Breast epithelium (tissue), 4 donors: ENCODE data around the gene C3orf80. TPM values are rescaled to one million over a fixed set of nuclear protein-coding genes. Genes with fewer than 3 reads are reported as not detected.

Source experiments
- DNase-seq, 2 donors: peaks; one replicate each; pipeline ENCODE4 v3.0.0-alpha.2; 2019; ENCODE audit warnings: low spot score in 2 of 2
- H3K27ac ChIP-seq, 2 donors: fragments of 200-600 bp; sonication (generic) in 1 of 2; one replicate each; pipeline ENCODE4 v1.5.1; 2016 to 2019; ENCODE audit warnings: mild to moderate bottlenecking in 1 of 2
- H3K27me3 ChIP-seq, 2 donors: fragments of 200-600 bp; sonication (generic) in 1 of 2; one replicate each; pipeline versions ENCODE4 v1.5.1 to v1.6.0; 2017 to 2019; ENCODE audit warnings: control low read depth in 1 of 2, mild to moderate bottlenecking in 1 of 2
- H3K36me3 ChIP-seq: fragments of 200-600 bp; one replicate; pipeline ENCODE4 v1.5.1; 2019
- H3K4me1 ChIP-seq, 2 donors: fragments of 200-600 bp; sonication (generic); one replicate each; pipeline ENCODE4 v1.5.1; 2016 to 2019; ENCODE audit warnings: control low read depth in 1 of 2
- H3K4me3 ChIP-seq, 3 donors: fragments of 200-600 bp; sonication (generic); 1 replicate in 2 of 3; 2 replicates in 1 of 3; pipeline ENCODE4 v1.5.1; 2016 to 2019; ENCODE audit warnings: mild to moderate bottlenecking in 3 of 3, moderate library complexity in 2 of 3
- H3K9me3 ChIP-seq, 2 donors: fragments of 200-600 bp; sonication (generic) in 1 of 2; one replicate each; pipeline ENCODE4 v1.5.1; 2016 to 2019; ENCODE audit warnings: control low read depth in 1 of 2
- POLR2A ChIP-seq: fragments of 450-650 bp; IDR thresholded peaks from one replicate; pipeline ENCODE4 v1.6.1; 2016; ENCODE audit warnings: antibody characterized with exemption, mild to moderate bottlenecking, moderate library complexity
- POLR2AphosphoS5 ChIP-seq, 3 donors: sonication (generic); formaldehyde crosslinking; IDR thresholded peaks; one replicate each; pipeline ENCODE4 v1.6.1; 2017; ENCODE audit warnings: antibody characterized with exemption in 3 of 3
- intact Hi-C: fragments of 100-400 bp; cut with DNase I; formaldehyde crosslinking; loops from one replicate; pipeline ENCODE4 v1.15.1; 2023; ENCODE audit warnings: low total_unique reads
- total RNA-seq, 3 donors: library from RNA; depleted of rRNA; stranded (reverse); fragments of >200 nt; gene quantifications; one replicate each; pipeline ENCODE4 v1.1.0, GENCODE V29; 2016
- TF ChIP-seq, protein P1 (sequence below), 3 donors: fragments of 450-650 bp; IDR thresholded peaks; one replicate each; pipeline ENCODE4 v1.5.1; 2016 to 2017; ENCODE audit warnings: antibody characterized with exemption in 3 of 3, mild to moderate bottlenecking in 3 of 3, moderate library complexity in 3 of 3

The C3orf80 gene
- total RNA-seq, 3 donors from 2014 or later: 0.15 to 0.16 TPM; not detected in 1

DNA sequence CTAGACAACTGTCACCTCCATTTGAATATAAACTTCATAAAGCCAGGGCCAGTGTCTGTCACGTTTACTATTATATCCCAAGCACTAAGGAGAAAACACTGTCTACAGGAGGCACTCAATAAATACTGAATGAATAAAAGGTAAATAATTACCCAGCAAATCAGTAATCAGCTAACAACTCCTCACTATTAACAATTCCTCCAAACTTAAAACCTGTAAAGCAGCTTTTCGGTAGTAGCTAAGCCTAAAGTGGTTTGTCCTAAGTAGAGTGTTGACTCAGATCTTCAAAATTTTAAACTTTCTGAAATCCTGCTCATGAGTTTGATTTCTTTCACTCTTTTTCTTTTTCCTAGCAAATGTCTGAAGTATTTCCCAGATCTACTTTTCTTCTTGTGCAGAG is 39.9 kb downstream of the C3orf80 start:
- Histone ChIP-seq H3K27me3 (no peaks in the 10 kb centered on the region), H3K4me3 (no peak overlapping the region), H3K27ac (no peak overlapping the region), H3K9me3 (no peaks in the 10 kb centered on the region), H3K36me3 (no peaks in the 10 kb centered on the region), H3K4me1 (no peaks in the 10 kb centered on the region)
- DNase-seq: no peak
- TF ChIP-seq POLR2AphosphoS5 (IDR thresholded peaks at IDR 0.05) (no peak), POLR2A (no peak)
- TF ChIP-seq, protein P1, sequence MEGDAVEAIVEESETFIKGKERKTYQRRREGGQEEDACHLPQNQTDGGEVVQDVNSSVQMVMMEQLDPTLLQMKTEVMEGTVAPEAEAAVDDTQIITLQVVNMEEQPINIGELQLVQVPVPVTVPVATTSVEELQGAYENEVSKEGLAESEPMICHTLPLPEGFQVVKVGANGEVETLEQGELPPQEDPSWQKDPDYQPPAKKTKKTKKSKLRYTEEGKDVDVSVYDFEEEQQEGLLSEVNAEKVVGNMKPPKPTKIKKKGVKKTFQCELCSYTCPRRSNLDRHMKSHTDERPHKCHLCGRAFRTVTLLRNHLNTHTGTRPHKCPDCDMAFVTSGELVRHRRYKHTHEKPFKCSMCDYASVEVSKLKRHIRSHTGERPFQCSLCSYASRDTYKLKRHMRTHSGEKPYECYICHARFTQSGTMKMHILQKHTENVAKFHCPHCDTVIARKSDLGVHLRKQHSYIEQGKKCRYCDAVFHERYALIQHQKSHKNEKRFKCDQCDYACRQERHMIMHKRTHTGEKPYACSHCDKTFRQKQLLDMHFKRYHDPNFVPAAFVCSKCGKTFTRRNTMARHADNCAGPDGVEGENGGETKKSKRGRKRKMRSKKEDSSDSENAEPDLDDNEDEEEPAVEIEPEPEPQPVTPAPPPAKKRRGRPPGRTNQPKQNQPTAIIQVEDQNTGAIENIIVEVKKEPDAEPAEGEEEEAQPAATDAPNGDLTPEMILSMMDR (IDR thresholded peaks at IDR 0.05): no peak
- intact Hi-C loops: no loop called here

Other genes starting within 250 kb of the C3orf80 start
- gene IL12A, start 236.6 kb upstream of the C3orf80 start, total RNA-seq: under 1 TPM in 1 of 3 donors, not detected in 2; 0.98 TPM
- 10 to 100 TPM; 18.4 to 41.0 (median 29.2) TPM for gene IFT80, start 173.8 kb downstream of the C3orf80 start, total RNA-seq
- gene SMC4, start 174.2 kb downstream of the C3orf80 start, total RNA-seq: 10 to 100 TPM; 17.1 to 30.3 (median 25.2) TPM
- 1 to 10 TPM in 2 of 3 donors, under 1 TPM in 1; 0.64 to 5.0 (median 3.9) TPM for gene TRIM59, start 224.4 kb downstream of the C3orf80 start, total RNA-seq